Sigmoid colon (tissue), 4 donors: ENCODE measurements around the gene POPDC2.

ENCODE experiments used
- POLR2A ChIP-seq, 2 donors: fragments of 450-650 bp; IDR thresholded peaks; one replicate each; pipeline ENCODE4 v1.6.1; 2016; ENCODE audit warnings: antibody characterized with exemption in 2 of 2, mild to moderate bottlenecking in 2 of 2, moderate library complexity in 2 of 2
- POLR2AphosphoS5 ChIP-seq, 4 donors: sonication (generic); formaldehyde crosslinking; IDR thresholded peaks; one replicate each; pipeline ENCODE4 v1.6.1; 2017; ENCODE audit warnings: antibody characterized with exemption in 4 of 4
- TF ChIP-seq, protein P1 (sequence below), 4 experiments: fragments of 450-650 bp in 3 of 4; fragments of 200-600 bp in 1 of 4; IDR thresholded peaks; one replicate each; pipeline ENCODE4 v1.5.1; 2016 to 2019; ENCODE audit warnings: antibody characterized with exemption in 4 of 4, mild to moderate bottlenecking in 3 of 4, moderate library complexity in 2 of 4

DNA sequence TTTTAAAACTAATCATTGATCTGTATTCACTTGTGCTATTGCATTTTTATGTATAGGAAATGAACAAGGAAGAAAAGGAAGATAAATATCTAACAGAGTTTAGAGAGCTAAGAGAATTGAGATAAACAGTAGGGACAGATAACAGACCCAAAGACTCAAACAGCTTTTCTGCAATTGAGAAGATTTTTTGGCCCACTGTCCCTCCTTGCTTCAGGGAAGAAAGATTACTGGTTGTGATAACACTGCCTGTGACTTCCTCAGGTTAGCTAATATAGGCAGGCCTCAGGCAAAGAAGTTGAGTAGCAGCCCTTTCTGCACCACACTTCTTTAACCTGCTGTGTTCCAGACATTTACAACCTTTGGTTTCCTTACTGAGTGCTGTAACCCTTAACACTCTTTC is 19.5 kb upstream of the POPDC2 start:
- TF ChIP-seq, protein P1, sequence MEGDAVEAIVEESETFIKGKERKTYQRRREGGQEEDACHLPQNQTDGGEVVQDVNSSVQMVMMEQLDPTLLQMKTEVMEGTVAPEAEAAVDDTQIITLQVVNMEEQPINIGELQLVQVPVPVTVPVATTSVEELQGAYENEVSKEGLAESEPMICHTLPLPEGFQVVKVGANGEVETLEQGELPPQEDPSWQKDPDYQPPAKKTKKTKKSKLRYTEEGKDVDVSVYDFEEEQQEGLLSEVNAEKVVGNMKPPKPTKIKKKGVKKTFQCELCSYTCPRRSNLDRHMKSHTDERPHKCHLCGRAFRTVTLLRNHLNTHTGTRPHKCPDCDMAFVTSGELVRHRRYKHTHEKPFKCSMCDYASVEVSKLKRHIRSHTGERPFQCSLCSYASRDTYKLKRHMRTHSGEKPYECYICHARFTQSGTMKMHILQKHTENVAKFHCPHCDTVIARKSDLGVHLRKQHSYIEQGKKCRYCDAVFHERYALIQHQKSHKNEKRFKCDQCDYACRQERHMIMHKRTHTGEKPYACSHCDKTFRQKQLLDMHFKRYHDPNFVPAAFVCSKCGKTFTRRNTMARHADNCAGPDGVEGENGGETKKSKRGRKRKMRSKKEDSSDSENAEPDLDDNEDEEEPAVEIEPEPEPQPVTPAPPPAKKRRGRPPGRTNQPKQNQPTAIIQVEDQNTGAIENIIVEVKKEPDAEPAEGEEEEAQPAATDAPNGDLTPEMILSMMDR (IDR thresholded peaks at IDR 0.05), result no peak
- TF ChIP-seq POLR2A (IDR thresholded peaks at IDR 0.05) (no peak), POLR2AphosphoS5 (IDR thresholded peaks at IDR 0.05) (no peak)
